ENCODE measurements around the gene STUM. TPM values are rescaled to one million over a fixed set of nuclear protein-coding genes. Genes with fewer than 3 reads are reported as not detected.
"Not testable (repeated sequence)": the region's sequence is repeated elsewhere in the genome, so short reads cannot be mapped to it uniquely, and the experiment has no call there.

STUM gene
- total RNA-seq, 1 donor from 2014 or later: 0.85 TPM

DNA sequence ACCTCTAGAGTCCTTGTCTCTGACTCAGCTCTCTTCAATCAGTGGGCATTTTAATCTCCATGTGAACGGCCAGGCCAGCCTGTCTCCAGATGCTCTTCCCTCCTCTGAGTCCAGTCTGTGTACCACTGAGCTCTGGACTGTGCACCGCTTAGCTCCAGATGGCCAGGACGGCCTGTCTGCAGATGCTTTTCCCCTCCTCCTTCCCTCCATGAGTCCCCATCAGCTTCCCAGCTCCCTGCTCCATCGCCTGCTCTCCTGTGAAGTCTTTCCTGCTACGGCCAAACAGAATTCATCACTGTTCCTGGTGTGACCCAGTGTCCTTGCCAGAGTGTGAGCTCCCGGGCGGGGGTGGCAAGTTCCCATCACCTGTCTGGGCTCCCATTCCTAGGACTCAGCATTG lies 42.0 kb downstream of the STUM start:
- H3K9me3 ChIP-seq (replicated peaks): peaks cover 4% of the 10 kb centered on the region
- TF ChIP-seq, protein P1, sequence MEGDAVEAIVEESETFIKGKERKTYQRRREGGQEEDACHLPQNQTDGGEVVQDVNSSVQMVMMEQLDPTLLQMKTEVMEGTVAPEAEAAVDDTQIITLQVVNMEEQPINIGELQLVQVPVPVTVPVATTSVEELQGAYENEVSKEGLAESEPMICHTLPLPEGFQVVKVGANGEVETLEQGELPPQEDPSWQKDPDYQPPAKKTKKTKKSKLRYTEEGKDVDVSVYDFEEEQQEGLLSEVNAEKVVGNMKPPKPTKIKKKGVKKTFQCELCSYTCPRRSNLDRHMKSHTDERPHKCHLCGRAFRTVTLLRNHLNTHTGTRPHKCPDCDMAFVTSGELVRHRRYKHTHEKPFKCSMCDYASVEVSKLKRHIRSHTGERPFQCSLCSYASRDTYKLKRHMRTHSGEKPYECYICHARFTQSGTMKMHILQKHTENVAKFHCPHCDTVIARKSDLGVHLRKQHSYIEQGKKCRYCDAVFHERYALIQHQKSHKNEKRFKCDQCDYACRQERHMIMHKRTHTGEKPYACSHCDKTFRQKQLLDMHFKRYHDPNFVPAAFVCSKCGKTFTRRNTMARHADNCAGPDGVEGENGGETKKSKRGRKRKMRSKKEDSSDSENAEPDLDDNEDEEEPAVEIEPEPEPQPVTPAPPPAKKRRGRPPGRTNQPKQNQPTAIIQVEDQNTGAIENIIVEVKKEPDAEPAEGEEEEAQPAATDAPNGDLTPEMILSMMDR (IDR thresholded peaks at IDR 0.05; ENCODE audit: borderline replicate concordance): no peak
- intact Hi-C loops (cut with micrococcal nuclease): no loop called here
- no peak for DNase-seq
- H3K36me3 ChIP-seq: no peaks in the 10 kb centered on the region
- peaks cover 11% of the 10 kb centered on the region for H3K4me1 ChIP-seq
- no peak overlapping the region for H3K27ac ChIP-seq (replicated peaks)
- H3K27me3 ChIP-seq (ENCODE audit: low read depth): no peaks in the 10 kb centered on the region
- H3K4me3 ChIP-seq: no peak overlapping the region

DNA sequence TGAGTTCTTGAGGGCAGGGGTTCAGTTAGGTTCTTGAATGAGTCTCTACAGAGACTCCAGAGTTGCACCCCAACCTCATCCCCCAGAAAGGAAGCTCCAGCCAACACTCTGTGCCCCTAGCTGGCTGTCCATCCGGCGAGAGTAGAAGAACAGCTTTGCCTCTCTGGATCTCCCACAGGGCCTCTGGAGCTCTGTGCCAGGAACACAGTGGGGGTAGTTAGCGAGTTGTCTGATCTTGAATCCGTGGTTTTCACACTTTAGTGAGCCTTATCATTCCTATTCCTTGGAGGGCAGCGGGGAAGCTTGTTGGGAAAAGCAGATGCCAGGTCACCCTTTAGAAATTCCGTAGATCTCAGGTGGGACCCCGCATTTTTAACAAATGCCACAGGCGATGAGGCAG lies 45.0 kb downstream of the STUM start:
- no peaks in the 10 kb centered on the region for H3K27me3 ChIP-seq (ENCODE audit: low read depth)
- H3K4me1 ChIP-seq: peaks cover 6% of the 10 kb centered on the region
- no peak overlapping the region for H3K27ac ChIP-seq (replicated peaks)
- no peaks in the 10 kb centered on the region for H3K36me3 ChIP-seq
- H3K4me3 ChIP-seq: no peak overlapping the region
- no peak for DNase-seq
- H3K9me3 ChIP-seq (replicated peaks): peaks cover 8% of the 10 kb centered on the region
- intact Hi-C loops (cut with micrococcal nuclease): no loop called here
- TF ChIP-seq, protein P1 (IDR thresholded peaks at IDR 0.05; ENCODE audit: borderline replicate concordance): no peak

DNA sequence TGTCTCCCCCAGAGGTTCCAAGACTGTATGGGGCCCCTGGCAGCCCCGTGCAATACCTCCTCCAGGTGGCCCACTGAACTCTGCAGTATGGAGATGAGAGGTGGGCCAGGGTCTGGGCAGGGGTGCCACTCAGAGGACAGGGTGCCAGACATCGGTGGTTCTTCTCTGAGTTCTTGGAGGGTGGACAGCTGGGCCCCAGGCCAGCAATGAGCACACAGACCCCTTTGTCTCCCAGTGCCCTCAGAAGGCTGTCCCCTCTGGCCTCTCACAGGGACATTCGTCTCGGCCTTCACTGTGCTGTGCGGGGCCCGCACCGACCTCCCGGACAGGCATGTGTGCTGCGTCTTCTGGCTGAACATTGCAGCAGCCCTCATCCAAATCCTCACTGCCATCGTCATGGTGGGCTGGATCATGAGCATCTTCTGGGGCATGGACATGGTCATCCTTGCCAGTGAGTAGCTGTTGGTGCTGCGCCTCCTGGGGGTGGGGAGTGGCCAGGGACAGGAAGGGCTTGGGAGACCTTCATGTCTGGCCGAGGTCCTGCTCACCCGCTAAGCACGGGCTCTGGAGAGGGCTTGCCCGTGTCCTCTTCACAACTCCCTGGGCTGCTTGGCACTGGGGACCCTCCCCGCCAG lies 48.1 kb downstream of the STUM start:
- Histone ChIP-seq H3K4me3 (no peak overlapping the region), H3K9me3 (replicated peaks) (peaks cover 8% of the 10 kb centered on the region), H3K36me3 (no peaks in the 10 kb centered on the region), H3K27ac (replicated peaks) (no peak overlapping the region), H3K27me3 (ENCODE audit: low read depth) (no peaks in the 10 kb centered on the region), H3K4me1 (no peaks in the 10 kb centered on the region)
- TF ChIP-seq, protein P1 (IDR thresholded peaks at IDR 0.05; ENCODE audit: borderline replicate concordance): no peak
- DNase-seq: no peak
- intact Hi-C loops (cut with micrococcal nuclease): no loop called here

DNA sequence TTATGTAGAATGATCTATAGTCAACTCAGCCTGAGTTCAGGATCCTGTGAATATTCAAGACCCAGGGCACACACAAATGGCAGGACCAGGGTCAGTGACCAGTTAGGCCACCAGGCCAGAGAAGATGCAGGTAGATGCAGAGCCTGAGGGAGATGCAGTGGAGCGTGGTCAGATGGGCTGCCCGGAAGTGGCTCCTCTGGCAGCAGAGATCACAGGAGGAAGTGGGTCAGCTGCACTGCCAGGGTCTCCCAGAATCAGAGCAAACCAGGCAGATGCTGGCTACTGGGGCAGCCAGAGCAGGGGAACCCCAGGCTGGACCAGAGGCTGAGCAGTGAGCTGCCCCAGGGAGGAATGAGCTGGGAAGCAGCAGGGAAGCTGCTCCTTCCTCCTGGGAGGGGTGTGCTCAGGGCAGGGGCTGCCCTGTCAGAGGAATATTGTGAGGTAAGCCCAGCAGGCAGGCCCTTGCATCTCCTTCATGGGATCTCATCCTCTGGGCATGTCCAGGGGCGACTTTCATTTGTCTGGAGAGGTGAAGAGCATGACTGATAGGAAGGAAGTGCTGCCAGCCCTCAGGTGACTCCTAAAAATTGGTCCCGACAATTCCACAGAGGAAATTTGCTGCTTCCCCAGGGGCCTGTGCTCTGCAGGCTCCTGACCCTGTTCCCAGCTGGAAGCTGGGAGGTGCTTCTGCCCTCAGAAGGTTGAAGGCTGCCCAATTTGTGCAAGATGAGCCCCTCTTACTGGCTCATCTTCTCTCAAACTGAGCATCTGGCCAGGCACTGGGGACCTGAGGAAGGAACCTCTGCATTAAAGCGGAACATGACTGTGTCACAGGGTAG lies 49.3 kb downstream of the STUM start:
- Histone ChIP-seq H3K27me3 (ENCODE audit: low read depth) (no peaks in the 10 kb centered on the region), H3K4me3 (no peak overlapping the region), H3K4me1 (peaks cover 11% of the 10 kb centered on the region), H3K9me3 (replicated peaks) (peaks cover 8% of the 10 kb centered on the region), H3K36me3 (no peaks in the 10 kb centered on the region), H3K27ac (replicated peaks) (no peak overlapping the region)
- DNase-seq: no peak
- intact Hi-C loops (cut with micrococcal nuclease): no loop called here
- TF ChIP-seq, protein P1 (IDR thresholded peaks at IDR 0.05; ENCODE audit: borderline replicate concordance): no peak

DNA sequence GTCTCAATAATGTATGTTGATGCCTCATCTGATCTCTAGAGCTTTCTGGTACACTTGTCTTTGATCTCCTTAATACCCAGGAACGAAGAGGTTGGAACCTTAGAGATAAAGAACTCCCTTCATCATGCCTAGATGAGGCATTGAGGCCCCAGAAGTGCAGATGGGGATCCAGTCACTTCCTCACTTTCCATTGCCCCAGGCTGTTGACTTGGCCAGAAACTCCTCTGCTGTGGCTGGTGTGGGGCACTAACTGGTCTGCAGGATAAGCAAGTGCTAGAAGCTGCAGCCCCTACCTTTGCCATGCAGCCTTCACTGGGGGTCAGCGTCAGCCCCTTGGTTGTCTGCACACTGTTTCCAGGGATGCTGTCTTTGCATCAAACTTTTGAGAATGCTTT lies 49.9 kb downstream of the STUM start:
- no peaks in the 10 kb centered on the region for H3K36me3 ChIP-seq
- TF ChIP-seq, protein P1 (IDR thresholded peaks at IDR 0.05; ENCODE audit: borderline replicate concordance): no peak
- H3K9me3 ChIP-seq (replicated peaks): peaks cover 8% of the 10 kb centered on the region
- H3K4me1 ChIP-seq: peaks cover 17% of the 10 kb centered on the region
- no peak overlapping the region for H3K27ac ChIP-seq (replicated peaks)
- intact Hi-C loops (cut with micrococcal nuclease): no loop called here
- H3K27me3 ChIP-seq (ENCODE audit: low read depth): no peaks in the 10 kb centered on the region
- no peak for DNase-seq
- no peak overlapping the region for H3K4me3 ChIP-seq

DNA sequence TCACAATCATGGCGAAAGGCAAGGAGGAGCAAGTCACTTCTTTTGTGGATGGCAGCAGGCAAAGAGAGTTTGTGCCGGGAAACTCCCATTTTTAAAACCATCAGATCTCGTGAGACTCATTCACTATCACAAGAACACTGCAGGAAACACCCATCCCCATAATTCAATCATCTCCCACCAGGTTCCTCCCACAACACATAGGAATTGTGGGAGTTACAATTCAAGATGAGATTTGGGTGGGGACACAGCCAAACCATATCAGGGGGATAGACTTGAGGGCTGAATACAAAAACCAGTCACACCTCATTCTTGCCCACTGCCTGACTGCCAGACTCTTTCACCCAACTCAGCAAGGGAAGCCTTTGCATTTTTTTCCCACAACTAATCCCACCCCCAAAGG lies 50.4 kb downstream of the STUM start:
- H3K9me3 ChIP-seq (replicated peaks); H3K27ac ChIP-seq (replicated peaks); H3K36me3 ChIP-seq; H3K4me3 ChIP-seq; H3K27me3 ChIP-seq (ENCODE audit: low read depth); DNase-seq; intact Hi-C loops (cut with micrococcal nuclease): not testable (repeated sequence)
- peaks cover 22% of the 10 kb centered on the region for H3K4me1 ChIP-seq
